ENCODE results near the gene NARS2.

The NARS2 gene

GRCh38 chr11:78595436-78596130, 20.9 kb upstream of the NARS2 start:
- TF ChIP-seq CTCF (IDR thresholded peaks at IDR 0.05; ENCODE audit: low read length), result no peak
- no peak for TF ChIP-seq EZH2 (IDR thresholded peaks at IDR 0.05; ENCODE audit: borderline replicate concordance, low read length)
- Histone ChIP-seq H3K27me3 (ENCODE audit: insufficient read depth, low read length) (no peaks in the 10 kb centered on the region), H3K4me2 (ENCODE audit: low read length) (no peak overlapping the region), H3K4me3 (ENCODE audit: low read depth, low read length, poor library complexity, severe bottlenecking) (no peak overlapping the region), H3K9ac (ENCODE audit: low read length) (no peak overlapping the region), H3K9me3 (ENCODE audit: low read length) (no peaks in the 10 kb centered on the region), H3K4me1 (ENCODE audit: insufficient read depth, low read length, severe bottlenecking) (no peaks in the 10 kb centered on the region), H3K36me3 (ENCODE audit: insufficient read depth, low read length) (no peaks in the 10 kb centered on the region), H2AFZ (ENCODE audit: low read length) (no peak overlapping the region), H3K79me2 (ENCODE audit: insufficient read depth, low read length) (no peaks in the 10 kb centered on the region), H3K9me2 (ENCODE audit: low read depth, low read length) (no peaks in the 10 kb centered on the region), H3K27ac (ENCODE audit: low read depth, low read length, poor library complexity, severe bottlenecking) (no peak overlapping the region), H3F3A (ENCODE audit: insufficient read depth, low read length) (no peaks in the 10 kb centered on the region), H4K20me1 (ENCODE audit: insufficient read depth, low read length) (no peaks in the 10 kb centered on the region)

- Histone ChIP-seq H3F3A (ENCODE audit: insufficient read depth, low read length) (no peaks in the 10 kb centered on the region), H3K4me3 (ENCODE audit: low read depth, low read length, poor library complexity, severe bottlenecking) (no peak overlapping the region), H3K9ac (ENCODE audit: low read length) (no peak overlapping the region), H3K27ac (ENCODE audit: low read depth, low read length, poor library complexity, severe bottlenecking) (no peak overlapping the region), H2AFZ (ENCODE audit: low read length) (no peak overlapping the region), H3K9me2 (ENCODE audit: low read depth, low read length) (no peaks in the 10 kb centered on the region), H3K36me3 (ENCODE audit: insufficient read depth, low read length) (no peaks in the 10 kb centered on the region), H3K9me3 (ENCODE audit: low read length) (no peaks in the 10 kb centered on the region), H3K79me2 (ENCODE audit: insufficient read depth, low read length) (no peaks in the 10 kb centered on the region), H4K20me1 (ENCODE audit: insufficient read depth, low read length) (no peaks in the 10 kb centered on the region), H3K4me1 (ENCODE audit: insufficient read depth, low read length, severe bottlenecking) (no peaks in the 10 kb centered on the region), H3K27me3 (ENCODE audit: insufficient read depth, low read length) (no peaks in the 10 kb centered on the region), H3K4me2 (ENCODE audit: low read length) (no peak overlapping the region)
- TF ChIP-seq CTCF (IDR thresholded peaks at IDR 0.05; ENCODE audit: low read length), result no peak
- TF ChIP-seq EZH2 (IDR thresholded peaks at IDR 0.05; ENCODE audit: borderline replicate concordance, low read length), result no peak
Observed at GRCh38 chr11:78594814-78595213, 20.1 kb upstream of the NARS2 start.

GRCh38 chr11:78588517-78588916, 13.9 kb upstream of the NARS2 start:
- H2AFZ ChIP-seq (ENCODE audit: low read length), result no peak overlapping the region
- H4K20me1 ChIP-seq (ENCODE audit: insufficient read depth, low read length), result no peaks in the 10 kb centered on the region

GRCh38 chr11:78587446-78587845, 12.8 kb upstream of the NARS2 start:
- Histone ChIP-seq H3F3A (ENCODE audit: insufficient read depth, low read length) (no peaks in the 10 kb centered on the region), H3K4me1 (ENCODE audit: insufficient read depth, low read length, severe bottlenecking) (no peaks in the 10 kb centered on the region), H3K4me3 (ENCODE audit: low read depth, low read length, poor library complexity, severe bottlenecking) (no peak overlapping the region), H3K36me3 (ENCODE audit: insufficient read depth, low read length) (no peaks in the 10 kb centered on the region; the same call in 1 of the 2 replicates), H2AFZ (ENCODE audit: low read length) (no peak overlapping the region), H3K4me2 (ENCODE audit: low read length) (no peak overlapping the region), H3K79me2 (ENCODE audit: insufficient read depth, low read length) (no peaks in the 10 kb centered on the region), H3K9me3 (ENCODE audit: low read length) (peaks cover 16% of the 10 kb centered on the region), H3K9me2 (ENCODE audit: low read depth, low read length) (no peaks in the 10 kb centered on the region), H3K27ac (ENCODE audit: low read depth, low read length, poor library complexity, severe bottlenecking) (no peak overlapping the region), H3K9ac (ENCODE audit: low read length) (no peak overlapping the region), H3K27me3 (ENCODE audit: insufficient read depth, low read length) (no peaks in the 10 kb centered on the region; the same call in 1 of the 2 replicates), H4K20me1 (ENCODE audit: insufficient read depth, low read length) (no peaks in the 10 kb centered on the region)
- TF ChIP-seq EZH2 (IDR thresholded peaks at IDR 0.05; ENCODE audit: borderline replicate concordance, low read length) (no peak), CTCF (IDR thresholded peaks at IDR 0.05; ENCODE audit: low read length) (no peak)

More at GRCh38 chr11:78588517-78588916, 13.9 kb upstream of the NARS2 start:
- H3K79me2 ChIP-seq (ENCODE audit: insufficient read depth, low read length), result no peaks in the 10 kb centered on the region
- H3K36me3 ChIP-seq (ENCODE audit: insufficient read depth, low read length), result no peaks in the 10 kb centered on the region
- no peak overlapping the region for H3K4me3 ChIP-seq (ENCODE audit: low read depth, low read length, poor library complexity, severe bottlenecking)
- no peak overlapping the region for H3K9ac ChIP-seq (ENCODE audit: low read length)
- H3K4me1 ChIP-seq (ENCODE audit: insufficient read depth, low read length, severe bottlenecking), result no peaks in the 10 kb centered on the region
- no peak overlapping the region for H3K27ac ChIP-seq (ENCODE audit: low read depth, low read length, poor library complexity, severe bottlenecking)
- no peaks in the 10 kb centered on the region for H3K9me2 ChIP-seq (ENCODE audit: low read depth, low read length)
- no peak for TF ChIP-seq EZH2 (IDR thresholded peaks at IDR 0.05; ENCODE audit: borderline replicate concordance, low read length)
- H3K9me3 ChIP-seq (ENCODE audit: low read length), result peaks cover 8% of the 10 kb centered on the region
- no peaks in the 10 kb centered on the region for H3F3A ChIP-seq (ENCODE audit: insufficient read depth, low read length)
- no peaks in the 10 kb centered on the region for H3K27me3 ChIP-seq (ENCODE audit: insufficient read depth, low read length)
- no peak overlapping the region for H3K4me2 ChIP-seq (ENCODE audit: low read length)
